ENCODE results near the gene RPL34.

- TF ChIP-seq CTCF (IDR thresholded peaks at IDR 0.05; ENCODE audit: low read depth, low read length) = no peak
- TF ChIP-seq MYC (IDR thresholded peaks at IDR 0.05; ENCODE audit: low read depth, low read length) = no peak
- TF ChIP-seq POLR2A (IDR thresholded peaks at IDR 0.05; ENCODE audit: extremely low read depth, insufficient read length) = no peak
- no peak for TF ChIP-seq MAX (IDR thresholded peaks at IDR 0.05; ENCODE audit: low read depth, low read length)
Measured at GRCh38 chr4:108607079-108607815, 13.1 kb upstream of the RPL34 start.
